GM19240 (cell line): ENCODE measurements around the gene FAM53B.

Experiments
- DNase-seq: peaks from one replicate; pipeline ENCODE4 v3.0.0; 2011; ENCODE audit warnings: low spot score; ENCODE audit not compliant: insufficient read length

FAM53B gene

DNA sequence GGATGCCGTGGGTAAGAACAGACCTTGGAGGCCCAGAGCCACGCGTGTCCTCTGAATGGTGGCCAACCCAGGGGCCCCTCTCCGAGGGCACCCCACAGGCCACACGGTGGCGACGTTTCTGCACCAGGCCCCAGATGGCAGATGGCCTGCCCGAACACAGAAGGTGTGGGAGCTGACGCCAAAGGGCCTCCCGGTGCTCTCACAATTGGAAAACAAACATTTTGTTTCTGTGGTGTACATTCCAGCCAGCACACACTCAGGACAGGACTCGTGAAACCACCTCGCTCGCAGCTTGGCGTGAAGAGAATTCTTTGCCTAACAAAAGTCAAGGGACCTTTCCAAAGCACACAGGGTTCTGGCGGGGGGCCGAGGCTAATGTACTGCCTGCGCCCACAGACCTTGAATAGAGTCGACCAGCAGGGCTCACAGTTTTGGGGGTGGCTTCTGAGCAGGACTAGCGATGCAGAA is 112.1 kb downstream of the FAM53B start:
- DNase-seq = no peak

DNA sequence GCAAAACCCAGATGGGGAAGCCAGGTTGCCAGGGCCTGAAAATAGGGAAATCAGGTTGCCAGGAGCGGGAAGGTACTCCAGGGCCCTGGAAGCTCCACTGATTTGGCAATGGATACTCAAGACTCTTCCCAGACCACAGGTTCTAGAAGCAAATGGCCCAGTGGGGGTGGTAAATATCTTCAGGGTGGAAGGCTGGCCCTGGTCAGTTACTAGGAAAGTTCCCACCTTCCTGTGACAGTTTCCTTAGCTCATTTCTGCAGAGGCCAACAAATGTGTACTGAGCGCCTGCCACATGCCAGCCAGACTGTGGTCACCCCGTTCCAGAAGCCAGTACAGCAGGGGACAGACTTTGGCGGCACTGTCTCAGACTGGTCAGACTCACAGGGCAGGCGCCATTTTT is 113.6 kb downstream of the FAM53B start:
- no peak for DNase-seq

- DNase-seq = no peak
Measured at GRCh38 chr10:124629842-124630241, 114.3 kb downstream of the FAM53B start.

DNA sequence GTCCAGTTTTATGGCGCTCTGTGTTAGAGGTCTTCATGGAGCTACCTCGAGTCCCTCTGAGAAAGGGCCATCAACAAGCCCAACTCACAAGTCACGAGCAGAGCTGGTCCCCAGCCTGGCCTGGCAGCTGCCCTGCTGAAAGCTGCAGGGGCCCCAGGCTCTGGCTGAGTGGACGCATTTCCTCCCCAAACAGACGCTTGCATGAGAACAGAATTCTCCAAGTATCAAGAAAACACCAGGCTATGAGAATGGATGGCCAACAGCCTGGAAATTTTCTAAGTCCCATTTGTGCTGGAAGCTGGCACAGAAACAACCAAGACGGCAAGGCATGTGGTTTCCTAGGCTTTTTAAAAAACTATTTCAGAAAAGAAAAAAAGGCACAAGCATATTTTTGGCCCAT is 114.8 kb downstream of the FAM53B start:
- no peak for DNase-seq

DNA sequence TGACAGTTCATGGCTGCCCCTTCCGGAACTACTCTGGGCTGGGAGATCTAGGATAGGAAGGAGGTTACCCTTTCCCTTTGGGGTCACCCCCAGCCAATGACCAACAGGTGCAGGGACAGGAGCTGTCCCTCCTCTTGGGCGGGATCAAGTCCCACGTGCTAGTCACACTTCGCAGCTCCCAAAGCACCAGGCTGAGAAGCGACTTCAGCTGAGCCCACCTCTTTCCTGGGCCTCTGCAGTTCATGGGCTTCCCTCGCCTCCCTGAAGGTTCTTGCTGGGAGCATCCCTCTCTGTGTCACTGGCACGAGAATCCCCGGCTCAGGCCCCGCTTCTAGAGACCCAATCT is 115.5 kb downstream of the FAM53B start:
- DNase-seq = no peak

DNA sequence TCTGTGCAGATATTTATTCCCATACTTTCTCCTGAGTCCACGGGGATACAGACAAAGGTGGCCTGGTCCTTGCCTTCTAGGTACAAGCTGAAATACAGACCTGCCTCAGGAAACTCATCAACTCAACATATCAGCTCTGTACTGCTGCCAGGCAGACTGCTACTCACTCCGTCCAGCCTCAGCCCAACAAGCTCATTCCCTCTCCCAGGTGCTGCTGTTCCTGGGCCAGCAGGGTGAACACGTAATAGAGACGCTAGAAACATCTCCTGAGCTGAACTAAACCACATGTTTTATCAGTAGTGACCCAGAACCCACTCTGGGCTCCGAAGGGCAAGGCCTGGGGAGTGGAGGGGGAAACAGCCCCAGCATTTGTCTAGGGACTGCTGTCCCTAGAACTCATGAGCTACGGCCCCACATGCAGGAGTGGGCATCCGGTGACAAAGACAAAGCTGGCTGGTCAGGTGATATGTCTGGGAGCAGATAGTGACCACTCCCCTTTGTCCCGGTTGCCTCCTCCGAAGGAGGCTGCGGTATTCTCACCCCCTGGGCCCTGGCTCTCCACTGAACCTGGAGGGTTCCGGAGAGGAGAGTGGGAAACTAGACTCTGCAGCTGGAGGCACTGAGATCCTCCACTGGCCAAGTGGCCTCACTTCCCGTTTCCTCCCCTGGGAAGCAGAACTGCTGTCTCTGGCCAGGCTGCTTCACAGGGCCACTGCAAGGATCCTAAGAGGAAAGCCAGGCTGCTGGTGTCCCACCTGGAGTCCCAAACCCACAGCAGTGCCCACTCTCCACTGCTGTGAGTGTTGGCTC is 116.1 kb downstream of the FAM53B start:
- no peak for DNase-seq

DNA sequence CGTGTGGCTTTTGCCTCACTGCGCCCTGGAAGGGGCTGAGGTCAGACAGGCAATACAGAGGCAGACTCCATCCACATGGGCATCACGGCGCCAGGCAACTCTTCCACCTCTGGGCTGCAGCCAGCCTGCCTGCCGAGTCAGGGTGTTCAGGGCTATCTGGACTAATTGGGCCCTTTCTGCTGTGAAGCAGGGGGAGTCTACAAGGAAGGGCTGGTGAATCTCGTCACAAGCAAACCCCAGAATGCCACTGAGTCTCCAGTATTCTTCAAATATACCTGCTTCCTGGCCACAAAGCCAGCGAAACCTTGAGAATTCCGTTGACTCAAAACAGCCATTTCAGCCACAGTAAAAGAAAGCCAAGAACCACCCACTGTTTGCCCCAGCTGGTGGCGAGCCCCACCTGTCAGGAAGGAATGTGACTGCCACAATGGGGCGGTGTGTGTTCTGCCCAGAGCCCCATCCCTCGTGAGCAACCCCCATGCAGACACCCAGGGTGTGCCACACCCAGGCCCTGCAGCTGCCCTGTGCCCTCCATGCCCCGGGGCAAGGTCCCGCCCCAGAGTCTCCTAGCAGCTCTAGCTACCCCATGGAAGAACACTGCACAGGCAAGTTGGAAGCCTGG is 117.3 kb downstream of the FAM53B start:
- no peak for DNase-seq

DNA sequence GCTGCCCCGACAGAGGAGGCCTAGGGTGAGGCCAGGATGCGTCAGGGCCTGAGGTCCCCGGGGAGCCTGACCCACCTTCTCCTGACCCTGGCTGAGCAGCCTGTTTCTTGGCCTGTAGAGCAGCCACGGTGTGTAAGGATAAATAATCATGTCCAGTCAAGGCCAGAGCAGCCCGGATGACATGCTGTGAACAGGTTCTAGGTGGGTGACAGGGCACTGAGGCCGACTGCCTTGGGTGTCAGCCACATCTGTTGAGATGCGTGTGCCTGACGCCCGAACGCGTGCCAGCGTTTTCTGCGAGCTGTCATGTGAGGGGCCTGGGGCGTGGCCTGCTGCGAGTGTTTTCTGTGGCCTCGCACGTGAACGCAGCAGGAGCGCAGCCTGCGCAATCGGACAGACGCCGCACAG is 118.3 kb downstream of the FAM53B start:
- no peak for DNase-seq

DNA sequence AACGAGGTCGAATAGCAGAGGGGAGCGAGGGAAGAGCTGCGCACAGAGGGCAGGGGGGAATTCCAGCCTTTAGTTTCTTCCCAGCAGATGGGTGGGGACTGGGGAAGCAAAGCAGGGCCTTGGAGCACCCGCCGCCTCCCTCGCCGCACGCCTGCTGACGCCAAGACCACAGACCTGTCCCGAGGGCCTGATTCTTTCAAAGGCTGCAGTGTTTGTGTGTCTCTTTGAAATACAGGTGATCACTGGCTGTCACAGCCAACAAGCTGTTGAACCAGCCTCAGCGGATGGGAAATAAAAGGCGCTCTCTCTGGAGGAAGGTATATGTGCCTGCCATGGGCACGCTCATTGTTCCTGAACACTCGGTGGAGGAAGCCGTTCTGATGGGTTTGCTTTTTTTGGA is 119.3 kb downstream of the FAM53B start:
- DNase-seq = no peak

DNA sequence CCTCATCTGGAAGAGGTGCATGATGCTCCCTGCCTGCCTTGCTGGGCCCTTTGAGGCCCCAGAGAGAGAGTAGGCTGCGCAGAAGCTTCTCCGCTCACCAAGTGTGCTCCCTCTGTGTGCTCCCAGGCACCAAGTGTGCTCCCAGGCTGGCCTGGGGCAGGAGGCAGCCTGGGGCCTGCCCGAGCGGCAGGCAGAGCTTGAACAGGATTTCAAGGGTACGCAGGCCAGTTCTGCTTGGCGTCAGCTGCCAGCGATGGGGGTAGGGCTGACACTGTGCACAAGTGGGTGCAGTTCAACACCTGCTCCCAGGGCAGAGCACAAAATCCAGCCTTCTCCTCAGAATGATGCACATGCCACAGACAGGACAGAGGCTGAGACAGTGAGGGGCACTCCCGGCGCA is 119.7 kb downstream of the FAM53B start:
- no peak for DNase-seq

DNA sequence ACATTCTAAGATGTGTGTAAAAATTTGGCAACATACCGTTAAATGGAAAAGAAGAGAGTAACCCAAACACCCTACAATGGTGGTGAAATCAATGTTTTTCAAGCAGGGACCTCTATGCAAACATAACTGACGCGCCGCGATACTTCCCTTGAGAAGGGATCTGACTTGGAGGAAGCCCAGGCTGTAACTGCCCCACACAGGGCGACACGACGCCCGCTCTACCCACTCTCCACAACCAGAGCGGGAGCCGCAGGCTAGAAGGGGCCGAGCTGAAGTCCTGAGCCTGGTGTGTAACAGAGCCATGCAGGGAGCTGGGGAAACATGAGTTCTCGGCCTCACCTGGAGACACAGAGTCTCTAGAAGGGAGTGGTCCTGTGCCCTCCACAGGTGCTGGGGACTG is 120.2 kb downstream of the FAM53B start:
- no peak for DNase-seq

GRCh38 chr10:124622866-124623536 is 121.2 kb downstream of the FAM53B start:
- DNase-seq = no peak

GRCh38 chr10:124622158-124622557 is 122.0 kb downstream of the FAM53B start:
- DNase-seq = no peak

DNA sequence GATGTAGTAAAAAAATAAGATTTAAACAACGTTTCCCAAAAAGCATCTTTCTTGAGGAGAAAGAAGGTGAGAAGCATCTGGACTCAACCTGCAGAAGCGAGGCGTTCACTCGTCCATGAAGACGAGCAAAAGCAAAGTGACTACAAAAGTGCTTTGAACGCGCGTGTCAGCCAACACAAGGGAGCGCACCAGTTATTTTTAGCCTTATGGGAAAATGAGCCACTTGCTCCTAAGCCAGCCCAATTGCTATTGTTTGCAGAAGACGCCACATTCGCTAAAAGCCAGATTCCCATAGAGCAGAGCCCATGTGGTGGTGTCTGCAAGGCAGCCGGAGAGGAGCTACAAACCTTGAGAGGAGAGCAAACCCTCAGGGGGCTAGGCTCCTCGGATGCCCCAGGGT is 122.5 kb downstream of the FAM53B start:
- DNase-seq = no peak

DNA sequence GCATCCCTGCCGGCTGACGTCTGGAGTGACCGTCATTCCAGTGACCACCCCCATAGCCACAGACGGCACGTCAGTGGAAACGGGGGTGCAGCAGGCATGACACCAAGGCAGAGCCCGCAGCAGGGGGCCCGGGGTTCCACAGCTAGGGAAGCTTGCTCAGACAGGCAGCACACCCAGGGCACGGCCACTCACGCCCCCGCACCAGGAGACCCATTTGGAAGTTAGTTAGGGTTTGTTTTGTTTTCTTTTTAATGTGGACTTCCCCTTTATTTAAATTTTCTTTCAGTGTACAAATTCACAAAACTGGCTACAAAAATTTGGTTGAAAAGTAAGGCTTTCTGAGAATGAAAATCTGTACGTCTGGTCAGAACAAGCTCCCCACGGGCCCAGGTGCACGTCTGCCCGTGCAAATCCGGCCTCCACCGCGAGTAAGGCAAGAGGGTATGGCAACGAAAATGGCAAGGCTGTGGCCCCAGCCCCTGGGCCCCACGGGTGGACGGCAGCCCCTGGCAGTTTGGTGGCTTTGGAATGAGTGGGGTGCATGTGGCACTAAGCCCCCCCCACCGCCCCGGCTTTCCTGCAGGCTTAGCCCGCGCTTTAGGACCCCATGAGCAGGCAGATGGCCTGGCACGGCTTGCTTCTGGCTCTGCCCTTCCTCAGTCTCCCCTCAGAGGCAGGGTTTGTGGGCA is 124.2 kb downstream of the FAM53B start:
- DNase-seq = no peak

GRCh38 chr10:124619195-124619594 is 125.0 kb downstream of the FAM53B start:
- no peak for DNase-seq

DNA sequence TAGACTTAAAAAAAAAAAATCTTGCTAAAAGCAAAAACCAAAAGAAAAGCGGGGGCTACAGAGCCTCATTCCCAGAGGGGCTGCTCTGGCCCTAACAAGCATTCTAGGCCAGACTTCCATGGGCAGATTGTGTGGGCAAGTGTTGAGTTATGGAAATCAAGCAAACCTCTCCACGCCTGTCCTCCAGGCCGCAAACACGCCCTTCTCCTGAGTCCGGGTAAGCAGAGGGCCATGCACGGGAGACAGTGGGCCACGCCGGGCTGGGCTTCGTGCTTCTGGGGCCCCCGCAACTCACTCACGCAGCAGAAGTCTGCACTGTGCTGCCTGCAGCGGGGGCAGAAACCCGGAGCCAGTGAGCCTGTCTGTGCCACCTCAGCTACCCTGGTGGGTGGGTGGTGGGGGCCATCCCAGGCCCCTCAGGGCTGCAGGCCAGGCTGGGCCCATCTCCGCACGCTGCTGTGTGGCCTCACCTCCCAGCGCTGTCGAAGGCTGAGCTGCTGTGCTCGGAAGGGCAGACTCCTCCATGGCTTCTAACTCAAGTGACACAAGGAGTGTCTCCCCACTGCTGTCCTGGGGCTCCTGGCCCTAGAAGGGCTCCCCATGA is 125.6 kb downstream of the FAM53B start:
- no peak for DNase-seq

- DNase-seq = no peak
Measured at GRCh38 chr10:124616836-124617130, 127.4 kb downstream of the FAM53B start.

GRCh38 chr10:124616040-124616835 is 127.9 kb downstream of the FAM53B start:
- no peak for DNase-seq

DNA sequence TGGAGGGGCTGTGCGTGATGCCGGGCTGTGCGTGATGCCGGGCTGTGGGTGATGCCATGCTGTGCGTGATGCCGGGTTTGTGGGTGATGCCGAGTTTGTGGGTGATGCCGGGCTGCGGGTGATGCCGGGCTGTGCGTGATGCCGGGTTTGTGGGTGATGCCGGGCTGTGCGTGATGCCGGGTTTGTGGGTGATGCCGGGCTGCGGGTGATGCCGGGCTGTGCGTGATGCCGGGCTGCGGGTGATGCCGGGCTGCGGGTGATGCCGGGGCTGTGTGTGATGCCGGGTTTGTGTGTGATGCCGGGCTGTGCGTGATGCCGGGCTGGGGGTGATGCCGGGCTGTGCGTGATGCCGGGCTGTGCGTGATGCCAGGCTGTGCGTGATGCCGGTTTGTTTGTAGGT is 128.9 kb downstream of the FAM53B start:
- no peak for DNase-seq
